BE2C (cell line): ENCODE results near the gene SLC39A6.

ENCODE experiments used
- DNase-seq: peaks from one replicate; pipeline ENCODE4 v3.0.0-alpha.2; 2020
- H3K27me3 ChIP-seq: fragments of 250-450 bp; sonication (Bioruptor Pico); 2 replicates; pipeline ENCODE4 v1.5.1; 2020; ENCODE audit warnings: mild to moderate bottlenecking
- H3K36me3 ChIP-seq: fragments of 250-450 bp; sonication (Bioruptor Pico); 2 replicates; pipeline ENCODE4 v1.5.1; 2020; ENCODE audit warnings: mild to moderate bottlenecking
- H3K4me1 ChIP-seq: fragments of 250-450 bp; sonication (Bioruptor Pico); 2 replicates; pipeline ENCODE4 v1.5.1; 2020
- H3K4me3 ChIP-seq: 2 replicates; pipeline ENCODE4 v1.5.1; 2011; ENCODE audit warnings: low read depth, low read length
- H3K9me3 ChIP-seq: fragments of 250-450 bp; sonication (Bioruptor Pico); 2 replicates; pipeline ENCODE4 v1.5.1; 2020
- TF ChIP-seq, protein P1 (sequence below): IDR thresholded peaks from 2 replicates; pipeline ENCODE4 v1.5.1; 2012; ENCODE audit warnings: mild to moderate bottlenecking, low read depth, low read length

Gene SLC39A6

DNA sequence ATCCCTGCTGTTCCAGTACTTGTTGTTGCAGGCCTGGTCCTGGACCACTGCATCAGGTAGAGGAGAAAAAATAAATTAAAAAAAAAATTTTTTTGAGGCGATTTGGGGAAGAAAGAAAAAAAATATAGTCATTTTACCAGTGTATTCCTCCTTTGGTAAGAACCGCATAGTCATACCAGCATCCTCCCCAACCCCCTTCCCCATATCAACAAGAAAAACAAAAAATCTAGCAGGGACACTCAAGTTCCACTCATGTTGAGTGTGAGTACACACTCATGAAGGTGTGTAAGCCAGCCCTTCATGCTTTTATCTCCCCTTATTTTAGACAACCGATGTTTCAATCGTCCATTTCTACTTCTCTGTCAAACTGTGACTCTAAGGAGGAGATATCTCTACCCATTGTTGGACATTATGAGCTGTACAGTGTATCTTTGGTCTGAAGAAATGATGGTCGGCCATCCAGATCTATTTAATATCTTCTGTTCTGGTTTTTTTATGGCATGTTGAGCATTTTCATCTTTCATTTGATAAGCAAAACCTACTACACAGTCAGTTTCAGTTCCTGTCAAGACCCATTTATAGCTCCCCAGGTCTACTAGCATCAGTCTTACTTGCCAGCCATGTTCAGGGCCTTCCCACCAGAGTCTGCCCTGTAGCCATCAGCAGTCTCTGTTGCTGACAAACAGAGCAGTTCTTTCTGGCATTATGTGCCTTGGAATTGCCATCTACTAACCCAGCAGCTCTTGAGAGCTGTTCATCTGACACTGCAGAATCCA, 20.6 kb upstream of the SLC39A6 start:
- Histone ChIP-seq H3K4me1 (no peaks in the 10 kb centered on the region), H3K27me3 (no peaks in the 10 kb centered on the region), H3K9me3 (no peaks in the 10 kb centered on the region), H3K4me3 (no peak overlapping the region), H3K36me3 (peaks cover 10% of the 10 kb centered on the region)
- DNase-seq, result no peak
- TF ChIP-seq, protein P1, sequence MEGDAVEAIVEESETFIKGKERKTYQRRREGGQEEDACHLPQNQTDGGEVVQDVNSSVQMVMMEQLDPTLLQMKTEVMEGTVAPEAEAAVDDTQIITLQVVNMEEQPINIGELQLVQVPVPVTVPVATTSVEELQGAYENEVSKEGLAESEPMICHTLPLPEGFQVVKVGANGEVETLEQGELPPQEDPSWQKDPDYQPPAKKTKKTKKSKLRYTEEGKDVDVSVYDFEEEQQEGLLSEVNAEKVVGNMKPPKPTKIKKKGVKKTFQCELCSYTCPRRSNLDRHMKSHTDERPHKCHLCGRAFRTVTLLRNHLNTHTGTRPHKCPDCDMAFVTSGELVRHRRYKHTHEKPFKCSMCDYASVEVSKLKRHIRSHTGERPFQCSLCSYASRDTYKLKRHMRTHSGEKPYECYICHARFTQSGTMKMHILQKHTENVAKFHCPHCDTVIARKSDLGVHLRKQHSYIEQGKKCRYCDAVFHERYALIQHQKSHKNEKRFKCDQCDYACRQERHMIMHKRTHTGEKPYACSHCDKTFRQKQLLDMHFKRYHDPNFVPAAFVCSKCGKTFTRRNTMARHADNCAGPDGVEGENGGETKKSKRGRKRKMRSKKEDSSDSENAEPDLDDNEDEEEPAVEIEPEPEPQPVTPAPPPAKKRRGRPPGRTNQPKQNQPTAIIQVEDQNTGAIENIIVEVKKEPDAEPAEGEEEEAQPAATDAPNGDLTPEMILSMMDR, result no peak

DNA sequence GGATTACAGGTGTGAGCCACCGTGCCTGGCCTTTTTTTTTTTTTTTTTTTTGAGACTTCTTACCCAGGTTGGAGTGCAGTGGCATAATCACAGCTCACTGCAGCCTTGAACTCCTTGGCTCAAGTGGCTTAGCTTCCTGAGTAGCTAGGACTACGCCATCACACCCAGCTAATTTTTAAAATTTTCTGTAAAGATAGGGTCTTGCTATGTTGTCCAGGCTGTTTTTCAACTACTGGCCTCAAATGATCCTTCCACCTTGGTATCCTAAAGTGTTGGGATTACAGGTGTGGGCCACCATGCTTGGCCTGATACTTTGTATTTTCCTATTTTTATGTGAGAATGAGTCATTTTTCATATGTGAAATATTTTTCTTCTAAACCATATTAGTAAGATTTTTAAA, 14.3 kb upstream of the SLC39A6 start:
- no peaks in the 10 kb centered on the region for H3K4me1 ChIP-seq
- TF ChIP-seq, protein P1, result no peak
- H3K9me3 ChIP-seq, result no peaks in the 10 kb centered on the region
- no peaks in the 10 kb centered on the region for H3K27me3 ChIP-seq
- no peak overlapping the region for H3K4me3 ChIP-seq
- no peak for DNase-seq
- peaks cover 10% of the 10 kb centered on the region for H3K36me3 ChIP-seq

DNA sequence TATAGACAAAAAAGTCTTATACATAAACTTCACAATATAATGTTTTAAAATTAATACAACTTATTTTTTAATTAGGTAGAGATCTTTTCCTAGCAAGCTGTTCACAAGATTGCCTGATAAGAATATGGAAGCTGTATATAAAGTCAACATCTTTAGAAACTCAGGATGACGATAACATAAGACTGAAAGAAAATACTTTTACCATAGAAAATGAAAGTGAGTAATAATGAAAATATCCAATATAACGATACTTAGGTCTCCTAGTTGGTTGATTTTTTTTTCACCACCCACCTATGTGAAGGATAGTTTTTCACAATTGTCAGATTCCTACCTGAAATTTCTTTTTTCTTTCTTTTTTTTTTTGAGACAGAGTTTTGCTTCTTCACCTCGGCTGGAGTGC, 13.6 kb upstream of the SLC39A6 start:
- no peaks in the 10 kb centered on the region for H3K4me1 ChIP-seq
- H3K4me3 ChIP-seq, result no peak overlapping the region
- DNase-seq, result no peak
- H3K36me3 ChIP-seq, result peaks cover 10% of the 10 kb centered on the region
- no peaks in the 10 kb centered on the region for H3K27me3 ChIP-seq
- no peaks in the 10 kb centered on the region for H3K9me3 ChIP-seq
- TF ChIP-seq, protein P1, result no peak

DNA sequence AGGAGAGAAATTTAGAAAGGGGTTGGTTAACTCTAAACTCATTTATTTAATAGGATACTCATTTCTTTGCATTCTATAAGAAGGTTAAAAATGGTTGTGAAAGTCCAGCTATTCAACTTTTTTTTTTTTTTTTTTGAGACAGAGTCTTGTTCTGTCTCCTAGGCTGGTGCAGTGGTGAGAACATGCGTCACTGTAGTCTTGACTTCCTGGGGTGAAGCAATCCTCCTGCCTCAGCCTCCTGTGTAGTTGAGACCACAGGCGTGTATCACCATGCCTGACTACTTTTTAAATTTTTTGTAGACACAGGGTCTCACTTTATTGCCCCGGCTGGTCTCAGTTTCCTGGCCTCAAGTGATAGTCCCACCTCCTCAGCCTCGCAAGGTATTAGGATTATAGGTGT, 12.4 kb upstream of the SLC39A6 start:
- Histone ChIP-seq H3K9me3 (no peaks in the 10 kb centered on the region), H3K4me1 (no peaks in the 10 kb centered on the region), H3K36me3 (peaks cover 10% of the 10 kb centered on the region), H3K4me3 (no peak overlapping the region), H3K27me3 (no peaks in the 10 kb centered on the region)
- no peak for DNase-seq
- TF ChIP-seq, protein P1, result no peak

DNA sequence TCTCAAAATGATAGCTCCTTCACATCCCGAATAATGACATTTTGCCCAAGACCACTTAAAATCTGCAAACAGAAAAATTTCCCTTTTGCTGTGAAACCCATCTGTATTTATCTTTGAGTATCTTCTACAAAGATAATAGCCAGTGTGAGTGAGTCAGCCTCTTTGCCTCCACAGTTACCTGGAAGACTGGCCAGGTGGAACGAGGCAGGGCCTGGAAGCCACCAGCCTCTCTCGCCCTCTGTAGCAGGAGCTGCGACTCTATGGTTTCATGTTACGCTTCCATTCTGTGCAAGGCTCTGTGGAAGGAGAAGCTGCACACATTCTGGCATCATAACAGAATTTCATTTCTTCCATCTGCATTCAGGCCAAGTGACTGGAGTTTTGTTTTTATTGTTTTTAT, 10.1 kb upstream of the SLC39A6 start:
- TF ChIP-seq, protein P1, result no peak
- DNase-seq, result no peak

DNA sequence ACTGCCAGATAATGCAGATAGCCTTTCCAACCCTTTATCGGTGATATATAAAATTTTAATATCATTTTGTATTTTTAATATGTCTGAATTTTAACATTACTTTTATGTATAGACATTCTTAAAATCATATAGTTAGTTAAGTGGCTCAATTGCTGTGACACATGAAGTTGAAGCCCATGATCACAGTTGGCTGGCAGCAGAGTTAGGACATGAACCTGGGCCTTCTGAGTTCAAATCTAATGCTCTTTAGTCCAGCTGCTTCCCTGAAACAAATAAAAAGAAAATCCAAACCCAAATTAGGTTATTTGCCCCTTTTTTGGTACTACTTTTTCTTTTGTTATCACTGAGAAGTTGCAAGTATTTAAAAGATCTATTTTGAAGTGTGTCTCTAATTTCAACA, 6.1 kb upstream of the SLC39A6 start:
- Histone ChIP-seq H3K4me3 (no peak overlapping the region), H3K36me3 (peaks cover 2% of the 10 kb centered on the region; the same call in 1 of the 2 replicates), H3K27me3 (no peaks in the 10 kb centered on the region), H3K9me3 (no peaks in the 10 kb centered on the region), H3K4me1 (no peaks in the 10 kb centered on the region)
- no peak for DNase-seq
- TF ChIP-seq, protein P1, result no peak

More for the DNA sequence above, 10.1 kb upstream of the SLC39A6 start:
- H3K27me3 ChIP-seq, result no peaks in the 10 kb centered on the region
- H3K36me3 ChIP-seq, result peaks cover 2% of the 10 kb centered on the region; the same call in 1 of the 2 replicates
- no peaks in the 10 kb centered on the region for H3K9me3 ChIP-seq
- H3K4me3 ChIP-seq, result no peak overlapping the region
- no peaks in the 10 kb centered on the region for H3K4me1 ChIP-seq
